Measurements from ENCODE around the gene ABHD8. TPM values are rescaled to one million over a fixed set of nuclear protein-coding genes. Genes with fewer than 3 reads are reported as not detected.
A peak's percentile ranks its signal among the peaks of the same experiment; 100 is the strongest.

The ABHD8 gene
- total and polyA plus RNA-seq, 2 of the 13 experiments (the other 11 are each of a cell fraction or from before 2014, with no cell fraction given): 6.3 to 7.2 TPM

- peak; percentile 77 for TF ChIP-seq HNRNPL (IDR thresholded peaks at IDR 0.05; ENCODE audit: low read depth, low read length)
- TF ChIP-seq SP4 (CRISPR knock-in tag; IDR thresholded peaks at IDR 0.05): peak; percentile 99
- no peak for TF ChIP-seq TBP (CRISPR knock-in tag; IDR thresholded peaks at IDR 0.05)
- TF ChIP-seq ZNF362 (CRISPR knock-in tag; IDR thresholded peaks at IDR 0.05; ENCODE audit: borderline replicate concordance): no peak
- TF ChIP-seq PPARG (CRISPR knock-in tag; conservative IDR thresholded peaks at IDR 0.05): peak; percentile 57; the same call in 1 of the 2 replicates
- no peak for TF ChIP-seq ZNF136 (CRISPR knock-in tag; IDR thresholded peaks at IDR 0.05; ENCODE audit: low read depth)
- TF ChIP-seq EP300 (IDR thresholded peaks at IDR 0.05; ENCODE audit: low read depth in 2 of 2, low read length in 2 of 2): 0 out of 4 replicates have a peak, but pooled peaks of 1 of the 2 experiments have one; percentile 5
- TF ChIP-seq EP300 (CRISPR knock-in tag; IDR thresholded peaks at IDR 0.05; ENCODE audit: borderline replicate concordance): no peak
- TF ChIP-seq ZNF232 (CRISPR knock-in tag; IDR thresholded peaks at IDR 0.05; ENCODE audit: borderline replicate concordance): 0 out of 2 replicates have a peak, but pooled peaks have one; percentile 51
- peak; percentile 76 for TF ChIP-seq FOXA3 (CRISPR knock-in tag; IDR thresholded peaks at IDR 0.05)
- TF ChIP-seq NFYB (CRISPR knock-in tag; IDR thresholded peaks at IDR 0.05): peak; percentile 91
- peak; percentile 77; the same call in 1 of the 2 replicates for TF ChIP-seq HOXD1 (CRISPR knock-in tag; IDR thresholded peaks at IDR 0.05)
- TF ChIP-seq ZNF747 (CRISPR knock-in tag; IDR thresholded peaks at IDR 0.05; ENCODE audit: borderline replicate concordance): 0 out of 2 replicates have a peak, but pooled peaks have one; percentile 58
- no peak for TF ChIP-seq FOXA1 (IDR thresholded peaks at IDR 0.05)
- TF ChIP-seq FOXA1 (CRISPR knock-in tag; IDR thresholded peaks at IDR 0.05): peak; percentile 78
- TF ChIP-seq PCBP1 (IDR thresholded peaks at IDR 0.05; ENCODE audit: borderline replicate concordance, low read depth, low read length): 0 out of 2 replicates have a peak, but pooled peaks have one; percentile 48
- TF ChIP-seq ZNF777 (CRISPR knock-in tag; IDR thresholded peaks at IDR 0.05): peak; percentile 61; the same call in 1 of the 2 replicates
- TF ChIP-seq ZNF878 (CRISPR knock-in tag; IDR thresholded peaks at IDR 0.05): no peak
- peak; percentile 32; the same call in 1 of the 2 replicates for TF ChIP-seq POLR2AphosphoS5 (IDR thresholded peaks at IDR 0.05; ENCODE audit: low read depth, low read length)
- no peak for TF ChIP-seq ZNF367 (CRISPR knock-in tag; IDR thresholded peaks at IDR 0.05; ENCODE audit: borderline replicate concordance)
- peak; percentile 49; the same call in 1 of the 2 replicates for TF ChIP-seq BHLHE40 (IDR thresholded peaks at IDR 0.05; ENCODE audit: low read length)
- peak; percentile 29; the same call in 1 of the 2 replicates for TF ChIP-seq ZNF614 (CRISPR knock-in tag; IDR thresholded peaks at IDR 0.05; ENCODE audit: borderline replicate concordance)
- TF ChIP-seq ZXDC (CRISPR knock-in tag; IDR thresholded peaks at IDR 0.05): peak; percentile 35; the same call in 1 of the 2 replicates
- TF ChIP-seq GATAD2A (CRISPR knock-in tag; IDR thresholded peaks at IDR 0.05): peak; percentile 22; the same call in 1 of the 2 replicates
- TF ChIP-seq PATZ1 (CRISPR knock-in tag; IDR thresholded peaks at IDR 0.05): peak; percentile 64
Measured at GRCh38 chr19:17303167-17303939, at the start of gene ABHD8 (continued).
